Measurements from ENCODE around the gene GLYR1.

GLYR1 gene

GRCh38 chr16:4803401-4803844 is 43.7 kb downstream of the GLYR1 start:
- no peak for DNase-seq

- DNase-seq: peak; percentile 87
Observed at GRCh38 chr16:4802659-4803287, 44.3 kb downstream of the GLYR1 start.

GRCh38 chr16:4801962-4802658 is 45.0 kb downstream of the GLYR1 start, which contains the start of gene ROGDI:
Gene ROGDI, minus strand, starts transcription at chr16:4802633. Its CDS starts 62 bp downstream, at chr16:4802571.
- peak; percentile 90 for DNase-seq

- DNase-seq: no peak
Observed at GRCh38 chr16:4801051-4801961, 45.8 kb downstream of the GLYR1 start.

- DNase-seq: no peak
Observed at GRCh38 chr16:4800290-4801041, 46.6 kb downstream of the GLYR1 start.

- DNase-seq: no peak
Observed at GRCh38 chr16:4799171-4799855, 47.8 kb downstream of the GLYR1 start.

- DNase-seq: no peak
Observed at GRCh38 chr16:4798456-4798855, 48.6 kb downstream of the GLYR1 start.

GRCh38 chr16:4797805-4798252 is 49.3 kb downstream of the GLYR1 start:
- no peak for DNase-seq

- DNase-seq: no peak
Observed at GRCh38 chr16:4796982-4797804, 49.9 kb downstream of the GLYR1 start.

- no peak for DNase-seq
Observed at GRCh38 chr16:4795828-4796572, 51.1 kb downstream of the GLYR1 start.

- no peak for DNase-seq
Observed at GRCh38 chr16:4795181-4795827, 51.8 kb downstream of the GLYR1 start, which contains the start of gene SMIM22. Gene SMIM22, plus strand, starts transcription at chr16:4795369. Its CDS starts 366 bp downstream, at chr16:4795735.

- DNase-seq: no peak
Observed at GRCh38 chr16:4792951-4793513, 54.1 kb downstream of the GLYR1 start.

- DNase-seq: no peak
Observed at GRCh38 chr16:4790871-4791270, 56.2 kb downstream of the GLYR1 start.

- no peak for DNase-seq
Observed at GRCh38 chr16:4790261-4790660, 56.8 kb downstream of the GLYR1 start.

- DNase-seq: no peak
Observed at GRCh38 chr16:4788910-4789309, 58.2 kb downstream of the GLYR1 start.

GRCh38 chr16:4788489-4788889 is 58.6 kb downstream of the GLYR1 start:
- DNase-seq: no peak

- no peak for DNase-seq
Observed at GRCh38 chr16:4787627-4788482, 59.2 kb downstream of the GLYR1 start, which contains the start of gene SEPTIN12. Gene SEPTIN12, minus strand, starts transcription at chr16:4788345. Its CDS starts 700 bp downstream, at chr16:4787645.

GRCh38 chr16:4787068-4787467 is 60.0 kb downstream of the GLYR1 start:
- no peak for DNase-seq

Measured in CD4-positive, alpha-beta T cell treated with Interleukin-21 for 1 hour (primary cell).